HG02885 (cell line): ENCODE results near the gene C11orf52.
A peak's percentile ranks its signal among the peaks of the same experiment; 100 is the strongest.
"Not testable (repeated sequence)": the region's sequence is repeated elsewhere in the genome, so short reads cannot be mapped to it uniquely, and the experiment has no call there.

Source experiments
- ATAC-seq: cut with Tn5 transposase; IDR thresholded peaks from one replicate; pipeline ENCODE4 v1.9.1; 2021; ENCODE audit warnings: mild to moderate bottlenecking; ENCODE audit not compliant: unreplicated experiment, poor library complexity

The C11orf52 gene

DNA sequence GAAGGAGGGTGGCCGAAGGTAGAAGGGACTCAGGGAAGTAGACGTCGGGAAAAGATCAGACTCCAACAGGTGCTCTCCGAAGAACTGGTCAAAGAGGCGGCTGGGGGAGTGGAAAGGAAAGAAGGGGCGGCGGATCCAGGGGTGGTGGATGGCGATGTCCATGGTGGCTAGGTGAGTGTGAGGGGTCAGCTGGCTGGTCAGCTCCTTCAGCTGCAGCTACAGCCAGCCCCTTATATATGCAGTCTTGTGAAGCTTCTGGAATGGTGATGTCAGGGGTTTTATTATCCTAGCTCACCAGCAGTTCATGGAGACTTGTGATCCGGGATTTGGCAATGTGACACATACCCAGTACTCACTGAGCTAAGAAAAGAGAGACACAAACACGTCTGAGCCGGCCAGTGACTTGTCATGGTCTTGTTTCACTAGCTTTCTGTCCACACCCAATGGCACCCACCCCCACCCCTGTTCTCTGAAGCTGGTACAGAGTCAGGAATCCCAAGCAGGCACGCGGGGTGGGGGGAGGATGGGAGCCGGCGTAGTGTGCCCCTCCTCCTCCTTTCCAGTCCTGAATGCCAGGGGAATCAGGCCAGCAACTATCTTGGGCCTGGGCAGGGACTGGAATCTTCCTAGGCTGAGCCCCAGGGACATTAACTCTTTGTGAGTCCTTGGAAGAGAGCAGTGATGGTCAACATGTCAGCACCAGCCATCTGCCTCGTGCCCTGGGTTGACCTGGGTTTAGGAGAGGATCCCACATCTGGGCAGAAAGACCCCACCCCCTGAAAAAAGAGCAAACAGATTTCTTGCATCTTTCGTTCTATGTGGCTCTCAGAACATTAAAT lies 6.9 kb upstream of the C11orf52 start, which contains the start of gene CRYAB:
Gene CRYAB (minus strand): TSS at position 208 of the 839 bp plus-strand sequence. CDS start 46 bp downstream, at position 162.
- ATAC-seq, result no peak

DNA sequence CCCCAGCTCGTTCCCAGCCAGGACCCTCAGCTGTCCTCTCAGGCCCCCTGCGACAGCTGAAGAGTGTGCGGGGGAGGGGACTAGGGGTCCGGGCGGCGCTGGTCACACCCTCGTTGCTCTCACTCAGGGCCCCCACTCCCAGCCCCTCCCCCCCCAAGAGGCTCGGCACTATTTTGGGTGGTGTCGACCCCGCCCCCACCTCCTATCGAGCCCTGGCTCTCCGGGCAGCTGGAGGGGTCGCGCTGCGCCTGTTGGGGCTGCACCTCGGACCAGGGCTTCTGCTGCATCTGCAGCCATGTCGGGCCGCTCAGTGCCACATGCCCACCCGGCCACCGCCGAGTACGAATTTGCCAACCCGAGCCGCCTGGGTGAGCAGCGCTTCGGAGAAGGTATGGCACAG lies 6.2 kb upstream of the C11orf52 start, which contains the start of gene HSPB2:
Gene HSPB2 (plus strand): TSS at position 200 of the 400 bp plus-strand sequence. CDS start 96 bp downstream, at position 296.
- no peak for ATAC-seq

DNA sequence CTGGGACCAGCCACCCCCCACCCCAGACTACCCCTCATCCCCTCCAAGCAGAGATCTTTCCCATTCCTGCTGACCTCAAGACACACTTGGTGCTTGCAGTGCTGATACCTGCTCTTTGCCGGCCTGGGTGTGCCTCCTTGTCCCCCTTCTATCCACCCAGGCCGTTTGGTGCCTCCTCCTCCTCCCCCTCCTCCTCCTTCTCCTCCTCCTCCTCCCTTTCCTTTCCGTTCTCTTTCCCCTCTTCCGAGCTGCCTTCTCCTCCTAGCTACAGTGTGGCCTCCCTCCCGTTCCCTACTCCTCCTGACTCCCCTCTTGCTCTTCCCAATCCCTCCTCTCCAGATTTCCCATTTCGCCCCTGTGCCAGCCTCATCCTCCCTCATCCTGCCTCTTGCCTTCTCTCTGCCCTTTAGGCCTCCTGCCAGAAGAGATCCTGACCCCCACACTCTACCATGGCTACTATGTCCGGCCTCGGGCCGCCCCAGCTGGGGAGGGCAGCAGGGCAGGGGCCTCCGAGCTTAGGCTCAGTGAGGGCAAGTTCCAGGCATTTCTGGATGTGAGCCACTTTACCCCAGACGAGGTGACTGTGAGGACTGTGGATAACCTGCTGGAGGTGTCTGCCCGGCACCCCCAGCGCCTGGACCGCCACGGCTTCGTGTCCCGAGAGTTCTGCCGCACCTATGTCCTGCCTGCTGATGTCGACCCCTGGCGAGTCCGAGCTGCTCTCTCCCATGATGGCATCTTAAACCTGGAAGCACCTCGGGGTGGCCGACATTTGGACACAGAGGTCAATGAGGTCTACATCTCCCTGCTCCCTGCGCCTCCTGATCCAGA lies 5.5 kb upstream of the C11orf52 start:
- no peak for ATAC-seq

DNA sequence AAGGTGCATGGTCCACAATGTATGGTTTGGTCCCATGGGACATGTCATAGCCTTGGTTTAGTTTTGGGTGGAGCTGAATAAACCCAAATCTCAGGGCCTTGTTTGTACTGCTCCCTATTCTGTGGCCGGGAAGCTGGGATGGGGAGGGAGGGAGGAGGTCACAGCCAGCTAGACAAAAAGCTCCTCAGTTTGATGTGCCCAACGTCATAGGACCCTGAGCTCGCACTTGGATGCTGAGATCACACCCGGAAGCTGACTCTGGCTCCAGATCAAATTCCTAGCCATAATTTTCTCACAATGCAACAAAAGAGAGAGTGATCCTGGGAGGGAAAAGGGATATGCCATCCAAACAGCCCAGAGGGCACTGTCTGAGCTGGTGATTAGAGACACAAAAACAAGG lies 4.7 kb upstream of the C11orf52 start:
- no peak for ATAC-seq

DNA sequence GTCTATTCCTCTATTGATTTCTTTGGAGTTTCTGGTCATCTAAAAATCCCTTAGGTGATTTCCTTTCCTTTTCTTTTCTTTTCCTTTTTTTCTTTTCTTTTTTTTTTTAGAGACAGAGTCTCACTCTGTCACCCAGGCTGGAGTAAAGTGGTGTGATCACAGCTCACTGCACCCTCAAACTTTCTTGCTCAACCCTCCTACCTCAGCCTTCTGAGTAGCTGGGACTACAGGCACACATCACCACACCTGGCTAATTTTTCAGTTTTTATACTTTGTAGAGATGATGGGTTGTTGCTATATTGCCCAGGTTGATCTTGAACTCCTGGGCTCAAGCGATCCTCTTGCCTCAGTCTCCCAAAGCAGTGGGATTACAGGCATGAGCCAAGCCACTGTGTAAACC lies 1.9 kb upstream of the C11orf52 start:
- no peak for ATAC-seq

DNA sequence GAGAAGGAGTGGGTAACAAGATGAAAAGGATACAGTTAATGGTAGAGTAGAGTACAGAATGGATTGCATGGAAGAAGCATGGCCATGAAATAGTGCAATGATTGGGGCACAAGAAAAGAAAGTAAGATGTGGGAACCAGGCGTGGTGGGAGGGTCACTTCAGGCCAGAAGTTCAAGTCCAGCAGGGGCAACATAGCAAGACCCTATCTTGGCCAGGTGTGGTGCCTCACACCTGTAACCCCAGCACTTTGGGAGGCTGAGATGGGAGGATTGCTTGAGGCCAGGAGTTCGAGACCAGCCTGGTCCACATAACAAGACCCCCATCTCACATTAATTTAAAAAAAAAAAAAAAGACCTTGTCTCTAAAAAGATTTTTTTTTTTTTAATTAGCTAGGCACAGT lies 1.4 kb upstream of the C11orf52 start:
- no peak for ATAC-seq

DNA sequence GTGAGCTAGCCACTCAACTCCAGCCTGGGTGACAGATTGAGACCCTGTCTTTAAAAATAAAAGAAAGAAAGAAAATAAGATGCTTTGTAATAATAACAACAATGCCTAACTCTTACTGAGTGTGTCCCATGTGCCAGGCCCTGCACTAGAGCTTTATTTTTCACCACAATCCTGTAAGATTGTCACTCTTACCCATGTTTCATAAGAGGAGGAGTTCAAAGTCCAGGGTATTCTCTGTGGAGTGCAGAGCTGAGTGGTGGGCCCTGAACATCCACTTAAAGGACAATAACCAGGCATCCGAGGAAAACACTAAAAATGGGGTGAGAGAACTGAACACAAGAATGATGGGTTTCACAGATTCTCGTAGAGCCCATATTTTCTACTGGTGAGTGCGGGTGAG lies 925 bp upstream of the C11orf52 start:
- no peak for ATAC-seq

DNA sequence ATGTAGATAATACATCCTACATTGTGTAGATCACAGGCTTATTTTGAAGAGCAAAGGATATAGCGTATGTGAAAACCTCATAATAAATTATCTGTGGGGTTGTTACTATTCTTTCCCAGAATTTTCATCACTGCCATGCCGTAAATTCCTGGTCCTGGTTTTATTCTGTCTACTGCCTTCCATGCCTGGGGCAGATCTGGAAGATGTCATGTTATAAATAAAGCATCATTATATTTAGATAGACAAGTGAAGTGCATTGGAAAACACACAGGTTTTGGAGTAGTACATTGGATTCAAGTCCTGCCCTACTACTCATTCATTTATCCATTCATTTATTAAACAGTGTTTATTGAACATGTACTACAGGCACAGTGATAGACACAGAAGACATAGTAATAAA lies 2.2 kb downstream of the C11orf52 start:
- ATAC-seq, result no peak

DNA sequence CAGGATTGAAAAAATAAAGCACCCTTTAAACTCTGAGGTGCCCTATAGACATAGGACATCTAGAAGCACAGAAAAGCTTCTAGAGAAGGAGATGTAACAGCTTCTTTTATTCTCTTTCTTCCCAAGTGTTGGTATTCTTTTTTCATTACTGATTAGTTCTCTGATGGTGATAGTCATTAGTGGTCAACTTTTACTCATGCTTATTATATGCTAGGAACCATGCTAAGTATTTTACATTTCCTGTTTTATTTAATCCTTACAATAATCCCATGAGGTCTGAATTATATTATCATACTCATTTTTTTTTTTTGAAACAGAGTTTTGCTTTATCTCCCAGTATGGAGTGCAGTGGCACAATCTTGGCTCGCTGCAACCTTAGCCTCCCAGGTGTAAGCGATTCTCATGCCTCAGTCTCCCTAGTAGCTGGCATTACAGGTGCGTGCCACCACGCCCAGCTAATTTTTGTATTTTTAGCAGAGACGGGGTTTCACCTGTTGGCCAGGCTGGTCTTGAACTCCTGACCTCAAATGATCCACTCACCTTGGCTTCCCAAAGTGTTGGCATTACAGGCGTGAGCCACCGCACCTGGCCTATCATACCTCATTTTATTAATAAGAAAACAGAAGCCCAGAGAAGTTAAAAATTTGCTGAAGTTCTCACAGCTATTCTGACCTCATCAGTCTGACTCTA lies 3.0 kb downstream of the C11orf52 start:
- ATAC-seq, result no peak

DNA sequence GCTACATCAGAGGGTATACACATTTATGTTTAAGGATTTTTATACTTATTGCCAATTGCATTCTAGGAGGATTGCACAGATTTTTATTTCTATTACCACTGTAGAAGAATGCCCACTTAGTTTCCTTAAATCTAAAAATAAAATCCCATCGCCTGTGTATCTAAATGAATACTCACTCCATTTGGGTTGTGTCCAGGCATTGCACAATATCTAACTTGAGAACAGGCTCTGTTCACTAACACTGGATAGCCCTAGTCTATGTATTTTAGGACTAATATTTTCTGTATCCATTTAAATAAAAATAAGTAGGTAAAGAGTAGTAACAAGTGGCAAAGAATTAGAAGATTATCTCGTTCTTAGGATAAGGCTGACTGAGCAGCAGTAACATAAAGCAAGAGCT lies 4.1 kb downstream of the C11orf52 start:
- no peak for ATAC-seq

DNA sequence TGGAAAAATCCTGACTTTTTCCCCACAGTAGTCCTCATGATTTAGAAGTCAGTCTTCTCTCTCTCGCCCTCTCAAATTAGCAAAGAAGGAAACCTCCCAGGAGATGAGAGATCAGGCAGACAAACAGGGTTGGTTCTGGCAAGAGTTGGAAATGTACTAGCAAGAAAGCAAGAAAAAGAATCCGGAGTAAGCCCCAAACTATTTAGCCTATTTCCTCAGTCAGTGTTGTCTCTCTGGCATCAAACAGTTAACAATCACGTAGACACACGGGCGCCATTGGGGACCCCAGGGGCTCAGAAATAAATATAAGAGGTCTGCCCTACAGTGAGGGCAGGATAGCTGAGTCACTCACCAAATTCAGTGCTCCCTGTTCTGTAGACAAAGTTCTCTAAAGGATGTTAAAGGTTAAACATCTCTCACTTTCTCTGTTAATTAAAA lies 4.7 kb downstream of the C11orf52 start:
- ATAC-seq, result no peak

DNA sequence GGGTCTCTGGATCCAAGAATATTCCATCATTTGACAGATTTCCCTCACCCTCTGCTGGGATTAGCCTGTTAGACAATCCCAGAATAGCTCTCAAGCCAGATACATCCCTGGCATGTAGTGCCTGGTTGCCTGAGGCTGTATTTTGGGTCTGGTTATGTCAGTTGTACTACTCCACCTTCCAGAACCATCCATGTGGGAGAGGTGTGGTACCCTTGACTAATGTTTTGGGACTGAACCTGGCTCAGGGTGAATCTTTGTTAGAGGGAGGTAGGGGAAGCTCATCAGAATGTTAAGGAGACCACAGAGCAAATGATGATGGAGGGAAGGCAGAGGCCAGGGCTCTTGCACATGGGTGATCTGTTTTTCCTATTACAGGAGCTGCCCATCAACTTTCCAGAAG lies 5.2 kb downstream of the C11orf52 start:
- ATAC-seq, result no peak

DNA sequence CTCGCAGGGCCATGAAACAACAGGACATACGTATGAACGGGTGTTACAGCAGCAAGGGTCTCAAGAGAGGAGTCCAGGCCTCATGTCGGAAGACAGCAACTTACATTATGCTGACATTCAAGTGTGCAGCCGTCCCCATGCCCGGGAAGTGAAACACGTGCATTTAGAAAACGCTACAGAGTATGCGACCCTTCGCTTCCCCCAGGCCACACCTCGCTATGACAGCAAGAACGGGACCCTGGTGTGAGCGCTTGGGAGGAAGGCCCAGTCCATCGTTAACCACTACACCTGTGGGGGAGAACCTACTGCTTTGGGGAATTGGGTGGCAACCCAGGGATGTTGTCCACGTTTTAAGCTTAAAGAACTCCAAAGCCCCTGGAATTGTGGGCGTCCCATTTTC lies 7.2 kb downstream of the C11orf52 start:
- no peak for ATAC-seq

DNA sequence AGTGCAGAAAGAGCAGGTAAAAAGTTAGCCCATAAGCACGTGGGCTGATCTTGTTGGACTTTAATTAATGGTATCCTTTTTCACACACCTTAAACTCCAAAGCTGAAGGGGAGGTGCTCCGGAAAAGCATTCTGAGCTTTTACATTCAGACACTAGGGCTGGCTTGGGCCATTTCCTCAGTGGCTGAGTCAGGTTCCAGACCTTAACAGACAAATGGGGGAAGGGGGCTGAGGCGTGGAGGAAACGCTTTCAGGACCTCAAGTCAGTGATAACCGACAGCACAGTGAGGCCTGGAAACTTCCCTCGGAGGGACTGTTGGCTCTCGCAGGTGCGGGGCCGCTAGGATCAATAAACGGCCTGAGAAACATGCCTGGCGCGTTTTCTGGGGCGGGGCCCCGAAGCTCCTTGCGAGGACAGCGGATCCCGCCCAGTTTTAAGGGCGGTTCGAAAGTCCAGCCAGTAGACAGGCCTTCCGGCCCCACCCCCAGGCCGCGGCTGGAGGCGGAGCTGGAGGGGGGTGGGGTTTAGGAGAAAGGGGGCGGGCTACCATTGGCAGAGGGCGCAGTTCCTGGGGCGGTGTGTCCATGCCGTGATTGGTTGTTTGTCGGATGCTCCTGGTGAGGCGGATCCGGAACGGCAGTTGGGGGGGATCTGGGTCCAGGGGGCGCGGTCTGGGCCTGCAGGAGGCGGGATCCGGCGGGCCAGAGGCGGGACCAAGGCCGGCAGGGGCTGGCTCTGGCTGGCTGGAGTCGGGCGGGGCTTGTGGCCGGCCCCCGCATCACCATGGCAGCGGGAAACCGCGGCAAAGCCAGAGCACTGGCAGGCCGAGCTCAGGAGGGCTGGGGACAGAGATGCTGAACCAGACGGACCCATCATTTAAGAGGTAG lies 8.0 kb downstream of the C11orf52 start:
- peak; percentile 93 for ATAC-seq

DNA sequence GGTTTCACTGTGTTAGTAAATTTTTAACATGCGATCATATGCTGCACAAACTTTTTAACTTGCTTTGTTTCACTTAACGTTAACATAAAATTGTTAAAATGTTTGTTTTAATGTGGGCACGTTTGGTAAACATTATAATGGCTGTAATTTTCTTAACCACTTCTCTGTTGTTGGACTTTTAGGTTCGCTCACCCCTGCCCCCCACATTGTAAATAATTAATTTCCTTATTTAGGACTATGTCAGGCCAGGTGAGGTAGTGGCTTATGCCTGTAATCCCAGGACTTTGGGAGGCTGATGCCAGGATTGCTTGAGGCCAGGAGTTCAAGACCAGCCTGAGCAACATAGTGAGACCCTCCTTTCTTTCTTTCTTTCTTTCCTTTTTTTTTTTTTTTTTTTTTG lies 11.8 kb downstream of the C11orf52 start:
- ATAC-seq, result no peak

DNA sequence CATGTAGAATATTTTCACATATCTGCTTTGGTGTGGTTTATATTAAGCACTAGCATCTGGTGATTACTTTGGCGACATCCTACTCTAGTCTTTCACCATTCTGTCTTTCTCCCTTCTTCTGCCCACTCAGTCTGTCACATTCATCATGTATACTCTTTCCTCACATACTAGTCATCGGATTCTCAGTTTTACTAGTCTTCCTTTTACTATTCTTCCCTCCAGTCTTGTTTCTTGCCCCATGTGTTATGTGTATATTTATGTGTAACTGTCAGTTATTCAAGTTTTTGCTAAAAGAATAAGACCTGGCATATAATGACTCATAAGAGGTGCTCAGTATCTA lies 13.9 kb downstream of the C11orf52 start:
- no peak for ATAC-seq

DNA sequence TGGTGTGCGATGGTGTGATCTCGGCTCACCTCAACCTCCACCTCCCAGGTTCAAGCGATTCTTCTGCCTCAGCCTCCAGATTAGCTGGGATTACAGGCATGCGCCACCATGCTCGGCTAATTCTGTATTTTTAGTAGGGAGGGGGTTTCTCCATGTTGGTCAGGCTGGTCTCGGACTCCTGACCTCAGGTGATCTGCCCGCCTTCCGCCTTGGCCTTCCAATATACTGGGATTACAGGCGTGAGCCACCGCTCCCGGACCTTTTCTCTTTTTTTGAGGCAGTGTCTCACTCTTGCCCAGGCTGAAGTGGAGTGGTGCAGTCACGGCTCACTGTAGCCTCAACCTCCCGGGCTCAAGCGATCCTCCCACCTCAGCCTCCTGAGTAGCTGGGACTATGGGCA lies 14.5 kb downstream of the C11orf52 start:
- not testable (repeated sequence) for ATAC-seq

DNA sequence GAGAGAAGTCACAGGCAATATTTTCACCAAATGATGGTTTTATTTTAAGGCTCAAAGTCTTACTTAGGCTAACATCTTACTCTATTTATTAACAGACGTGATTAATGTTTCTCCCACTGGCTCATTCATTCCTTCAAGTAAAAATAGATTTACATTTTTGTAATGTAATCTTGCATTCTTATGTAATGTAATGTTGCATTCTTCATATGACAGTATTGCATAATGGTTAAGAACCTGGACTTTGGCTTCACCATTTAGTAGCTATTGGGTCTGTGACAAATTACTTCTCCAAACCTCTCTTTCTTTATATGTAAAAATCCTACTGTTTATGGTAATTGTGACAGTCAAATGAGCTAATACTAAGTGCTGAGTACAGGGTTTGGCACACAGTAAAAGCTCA lies 15.2 kb downstream of the C11orf52 start:
- ATAC-seq, result no peak

DNA sequence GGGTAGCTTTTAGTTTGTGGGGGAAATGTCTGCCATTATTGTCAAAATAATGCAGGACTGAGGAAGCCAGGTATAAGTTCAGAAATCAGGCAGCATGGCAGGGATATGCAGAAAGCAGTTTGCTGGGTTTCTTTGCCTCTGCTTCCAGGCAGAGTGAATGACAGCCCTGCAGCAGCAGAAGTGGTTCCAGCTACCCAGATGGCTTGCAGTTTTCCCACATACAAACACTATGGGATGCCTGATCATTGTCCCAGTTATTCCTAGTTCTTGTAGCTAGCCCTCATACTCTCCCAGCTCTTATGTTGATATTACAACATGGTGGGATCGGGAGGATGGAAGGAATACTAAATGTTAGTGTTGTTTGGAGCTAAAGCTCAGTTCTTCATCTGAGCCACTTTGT lies 15.6 kb downstream of the C11orf52 start:
- no peak for ATAC-seq
